Panc1 (cell line): ENCODE results near the gene SLC7A7.

Source experiments
- POLR2AphosphoS5 ChIP-seq: IDR thresholded peaks from 2 replicates; pipeline ENCODE4 v1.6.1; 2012; ENCODE audit warnings: mild to moderate bottlenecking, low read depth, low read length, moderate library complexity
- TCF7L2 ChIP-seq: IDR thresholded peaks from 2 replicates; pipeline ENCODE4 v1.6.1; 2011; ENCODE audit warnings: mild to moderate bottlenecking, low read depth, low read length, inconsistent platforms
- TF ChIP-seq, protein P1 (sequence below): fragments of 450-650 bp; IDR thresholded peaks from 2 replicates; pipeline ENCODE4 v1.5.1; 2017; ENCODE audit warnings: mild to moderate bottlenecking

DNA sequence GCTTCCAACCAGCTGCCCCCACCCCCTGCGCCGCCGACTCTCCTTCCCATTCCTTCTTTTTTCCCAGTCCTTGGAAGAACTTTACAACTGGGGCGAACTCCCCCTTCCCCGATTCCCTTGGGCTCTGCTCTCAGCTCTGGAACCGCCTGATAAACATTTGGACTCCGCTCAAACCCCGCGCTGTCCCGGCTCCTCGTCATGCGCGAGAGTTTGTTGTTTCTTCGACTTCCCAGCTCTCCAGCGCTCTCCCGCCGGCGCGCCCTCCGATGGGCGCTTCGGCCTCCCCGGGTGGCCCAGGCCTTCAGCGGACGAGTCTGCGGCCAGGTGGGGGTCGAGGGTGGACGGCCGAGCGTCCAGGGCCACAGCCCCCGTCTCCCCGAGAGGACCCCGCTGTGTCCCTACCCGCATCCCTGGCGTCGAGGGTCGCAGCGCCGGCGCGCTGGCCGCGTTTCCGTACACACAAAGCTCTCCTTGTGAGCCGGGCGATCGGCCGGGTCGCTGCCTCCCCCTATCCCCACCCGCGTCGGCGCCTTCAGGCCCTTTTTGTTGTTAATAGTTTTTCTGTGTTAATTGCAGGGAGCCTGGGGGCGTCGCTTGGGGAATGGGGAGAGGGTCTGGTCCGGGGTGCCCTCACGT, 22.0 kb upstream of the SLC7A7 start:
- TF ChIP-seq, protein P1, sequence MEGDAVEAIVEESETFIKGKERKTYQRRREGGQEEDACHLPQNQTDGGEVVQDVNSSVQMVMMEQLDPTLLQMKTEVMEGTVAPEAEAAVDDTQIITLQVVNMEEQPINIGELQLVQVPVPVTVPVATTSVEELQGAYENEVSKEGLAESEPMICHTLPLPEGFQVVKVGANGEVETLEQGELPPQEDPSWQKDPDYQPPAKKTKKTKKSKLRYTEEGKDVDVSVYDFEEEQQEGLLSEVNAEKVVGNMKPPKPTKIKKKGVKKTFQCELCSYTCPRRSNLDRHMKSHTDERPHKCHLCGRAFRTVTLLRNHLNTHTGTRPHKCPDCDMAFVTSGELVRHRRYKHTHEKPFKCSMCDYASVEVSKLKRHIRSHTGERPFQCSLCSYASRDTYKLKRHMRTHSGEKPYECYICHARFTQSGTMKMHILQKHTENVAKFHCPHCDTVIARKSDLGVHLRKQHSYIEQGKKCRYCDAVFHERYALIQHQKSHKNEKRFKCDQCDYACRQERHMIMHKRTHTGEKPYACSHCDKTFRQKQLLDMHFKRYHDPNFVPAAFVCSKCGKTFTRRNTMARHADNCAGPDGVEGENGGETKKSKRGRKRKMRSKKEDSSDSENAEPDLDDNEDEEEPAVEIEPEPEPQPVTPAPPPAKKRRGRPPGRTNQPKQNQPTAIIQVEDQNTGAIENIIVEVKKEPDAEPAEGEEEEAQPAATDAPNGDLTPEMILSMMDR = no peak
- TF ChIP-seq POLR2AphosphoS5 (no peak), TCF7L2 (no peak)
